Measurements from ENCODE around the gene LUZP2.

Gene LUZP2

GRCh38 chr11:24716403-24716802 is 219.6 kb downstream of the LUZP2 start:
- Histone ChIP-seq H3K4me1 (ENCODE audit: control insufficient read depth in 1 of 2, insufficient read depth in 2 of 2, low read length in 2 of 2) (no peaks in the 10 kb centered on the region), H3K27ac (ENCODE audit: low read length) (no peak overlapping the region), H3K27me3 (ENCODE audit: low read depth, low read length) (no peaks in the 10 kb centered on the region), H3K36me3 (ENCODE audit: control insufficient read depth in 1 of 2, insufficient read depth in 2 of 2, low read length in 2 of 2) (no peaks in the 10 kb centered on the region), H3K9me3 (ENCODE audit: control insufficient read depth in 1 of 2, low read length in 2 of 2) (no peaks in the 10 kb centered on the region), H3K4me3 (ENCODE audit: low read depth in 1 of 2, low read length in 2 of 2) (no peak overlapping the region)

GRCh38 chr11:24723231-24723630 is 226.4 kb downstream of the LUZP2 start:
- Histone ChIP-seq H3K27me3 (ENCODE audit: low read depth, low read length) (no peaks in the 10 kb centered on the region), H3K9me3 (ENCODE audit: control insufficient read depth in 1 of 2, low read length in 2 of 2) (no peaks in the 10 kb centered on the region), H3K27ac (ENCODE audit: low read length) (no peak overlapping the region), H3K36me3 (ENCODE audit: control insufficient read depth in 1 of 2, insufficient read depth in 2 of 2, low read length in 2 of 2) (no peaks in the 10 kb centered on the region), H3K4me1 (ENCODE audit: control insufficient read depth in 1 of 2, insufficient read depth in 2 of 2, low read length in 2 of 2) (no peaks in the 10 kb centered on the region), H3K4me3 (ENCODE audit: low read depth in 1 of 2, low read length in 2 of 2) (no peak overlapping the region)

GRCh38 chr11:24731554-24731953 is 234.7 kb downstream of the LUZP2 start:
- Histone ChIP-seq H3K4me1 (ENCODE audit: control insufficient read depth in 1 of 2, insufficient read depth in 2 of 2, low read length in 2 of 2) (no peaks in the 10 kb centered on the region), H3K4me3 (ENCODE audit: low read depth in 1 of 2, low read length in 2 of 2) (no peak overlapping the region), H3K9me3 (ENCODE audit: control insufficient read depth in 1 of 2, low read length in 2 of 2) (no peaks in the 10 kb centered on the region), H3K27me3 (ENCODE audit: low read depth, low read length) (no peaks in the 10 kb centered on the region), H3K27ac (ENCODE audit: low read length) (no peak overlapping the region), H3K36me3 (ENCODE audit: control insufficient read depth in 1 of 2, insufficient read depth in 2 of 2, low read length in 2 of 2) (no peaks in the 10 kb centered on the region)

GRCh38 chr11:24734742-24735237 is 237.9 kb downstream of the LUZP2 start:
- H3K4me1 ChIP-seq (ENCODE audit: control insufficient read depth in 1 of 2, insufficient read depth in 2 of 2, low read length in 2 of 2), result no peaks in the 10 kb centered on the region
- H3K9me3 ChIP-seq (ENCODE audit: control insufficient read depth in 1 of 2, low read length in 2 of 2), result no peaks in the 10 kb centered on the region
- no peak overlapping the region for H3K4me3 ChIP-seq (ENCODE audit: low read depth in 1 of 2, low read length in 2 of 2)
- H3K27ac ChIP-seq (ENCODE audit: low read length), result no peak overlapping the region
- no peaks in the 10 kb centered on the region for H3K27me3 ChIP-seq (ENCODE audit: low read depth, low read length)
- H3K36me3 ChIP-seq (ENCODE audit: control insufficient read depth in 1 of 2, insufficient read depth in 2 of 2, low read length in 2 of 2), result no peaks in the 10 kb centered on the region

GRCh38 chr11:24738972-24739371 is 242.1 kb downstream of the LUZP2 start:
- H3K9me3 ChIP-seq (ENCODE audit: control insufficient read depth in 1 of 2, low read length in 2 of 2), result no peaks in the 10 kb centered on the region
- H3K4me1 ChIP-seq (ENCODE audit: control insufficient read depth in 1 of 2, insufficient read depth in 2 of 2, low read length in 2 of 2), result no peaks in the 10 kb centered on the region
- no peak overlapping the region for H3K4me3 ChIP-seq (ENCODE audit: low read depth in 1 of 2, low read length in 2 of 2)
- no peaks in the 10 kb centered on the region for H3K27me3 ChIP-seq (ENCODE audit: low read depth, low read length)
- H3K36me3 ChIP-seq (ENCODE audit: control insufficient read depth in 1 of 2, insufficient read depth in 2 of 2, low read length in 2 of 2), result no peaks in the 10 kb centered on the region
- H3K27ac ChIP-seq (ENCODE audit: low read length), result no peak overlapping the region

GRCh38 chr11:24739637-24740036 is 242.8 kb downstream of the LUZP2 start:
- no peaks in the 10 kb centered on the region for H3K9me3 ChIP-seq (ENCODE audit: control insufficient read depth in 1 of 2, low read length in 2 of 2)
- no peaks in the 10 kb centered on the region for H3K27me3 ChIP-seq (ENCODE audit: low read depth, low read length)
- H3K4me1 ChIP-seq (ENCODE audit: control insufficient read depth in 1 of 2, insufficient read depth in 2 of 2, low read length in 2 of 2), result no peaks in the 10 kb centered on the region
- no peak overlapping the region for H3K27ac ChIP-seq (ENCODE audit: low read length)
- H3K36me3 ChIP-seq (ENCODE audit: control insufficient read depth in 1 of 2, insufficient read depth in 2 of 2, low read length in 2 of 2), result no peaks in the 10 kb centered on the region
- no peak overlapping the region for H3K4me3 ChIP-seq (ENCODE audit: low read depth in 1 of 2, low read length in 2 of 2)

GRCh38 chr11:24747275-24748251 is 250.7 kb downstream of the LUZP2 start:
- no peaks in the 10 kb centered on the region for H3K4me1 ChIP-seq (ENCODE audit: control insufficient read depth in 1 of 2, insufficient read depth in 2 of 2, low read length in 2 of 2)
- no peaks in the 10 kb centered on the region for H3K9me3 ChIP-seq (ENCODE audit: control insufficient read depth in 1 of 2, low read length in 2 of 2)
- no peak overlapping the region for H3K27ac ChIP-seq (ENCODE audit: low read length)
- no peak overlapping the region for H3K4me3 ChIP-seq (ENCODE audit: low read depth in 1 of 2, low read length in 2 of 2)
- H3K27me3 ChIP-seq (ENCODE audit: low read depth, low read length), result no peaks in the 10 kb centered on the region
- no peaks in the 10 kb centered on the region for H3K36me3 ChIP-seq (ENCODE audit: control insufficient read depth in 1 of 2, insufficient read depth in 2 of 2, low read length in 2 of 2)

- no peak overlapping the region for H3K27ac ChIP-seq (ENCODE audit: low read length)
- H3K9me3 ChIP-seq (ENCODE audit: control insufficient read depth in 1 of 2, low read length in 2 of 2), result no peaks in the 10 kb centered on the region
- no peaks in the 10 kb centered on the region for H3K27me3 ChIP-seq (ENCODE audit: low read depth, low read length)
- H3K36me3 ChIP-seq (ENCODE audit: control insufficient read depth in 1 of 2, insufficient read depth in 2 of 2, low read length in 2 of 2), result no peaks in the 10 kb centered on the region
- H3K4me3 ChIP-seq (ENCODE audit: low read depth in 1 of 2, low read length in 2 of 2), result no peak overlapping the region
- no peaks in the 10 kb centered on the region for H3K4me1 ChIP-seq (ENCODE audit: control insufficient read depth in 1 of 2, insufficient read depth in 2 of 2, low read length in 2 of 2)
Measured at GRCh38 chr11:24748261-24748660, 251.4 kb downstream of the LUZP2 start.

- Histone ChIP-seq H3K4me3 (ENCODE audit: low read depth in 1 of 2, low read length in 2 of 2) (no peak overlapping the region), H3K27me3 (ENCODE audit: low read depth, low read length) (no peaks in the 10 kb centered on the region), H3K4me1 (ENCODE audit: control insufficient read depth in 1 of 2, insufficient read depth in 2 of 2, low read length in 2 of 2) (no peaks in the 10 kb centered on the region), H3K9me3 (ENCODE audit: control insufficient read depth in 1 of 2, low read length in 2 of 2) (no peaks in the 10 kb centered on the region), H3K36me3 (ENCODE audit: control insufficient read depth in 1 of 2, insufficient read depth in 2 of 2, low read length in 2 of 2) (no peaks in the 10 kb centered on the region), H3K27ac (ENCODE audit: low read length) (no peak overlapping the region)
Measured at GRCh38 chr11:24754406-24754805, 257.6 kb downstream of the LUZP2 start.

GRCh38 chr11:24755260-24755839 is 258.5 kb downstream of the LUZP2 start:
- Histone ChIP-seq H3K4me1 (ENCODE audit: control insufficient read depth in 1 of 2, insufficient read depth in 2 of 2, low read length in 2 of 2) (no peaks in the 10 kb centered on the region), H3K9me3 (ENCODE audit: control insufficient read depth in 1 of 2, low read length in 2 of 2) (no peaks in the 10 kb centered on the region), H3K4me3 (ENCODE audit: low read depth in 1 of 2, low read length in 2 of 2) (no peak overlapping the region), H3K27me3 (ENCODE audit: low read depth, low read length) (no peaks in the 10 kb centered on the region), H3K27ac (ENCODE audit: low read length) (no peak overlapping the region), H3K36me3 (ENCODE audit: control insufficient read depth in 1 of 2, insufficient read depth in 2 of 2, low read length in 2 of 2) (no peaks in the 10 kb centered on the region)

- no peaks in the 10 kb centered on the region for H3K36me3 ChIP-seq (ENCODE audit: control insufficient read depth in 1 of 2, insufficient read depth in 2 of 2, low read length in 2 of 2)
- no peak overlapping the region for H3K27ac ChIP-seq (ENCODE audit: low read length)
- H3K9me3 ChIP-seq (ENCODE audit: control insufficient read depth in 1 of 2, low read length in 2 of 2), result no peaks in the 10 kb centered on the region
- H3K4me1 ChIP-seq (ENCODE audit: control insufficient read depth in 1 of 2, insufficient read depth in 2 of 2, low read length in 2 of 2), result no peaks in the 10 kb centered on the region
- no peaks in the 10 kb centered on the region for H3K27me3 ChIP-seq (ENCODE audit: low read depth, low read length)
- H3K4me3 ChIP-seq (ENCODE audit: low read depth in 1 of 2, low read length in 2 of 2), result no peak overlapping the region
Measured at GRCh38 chr11:24759742-24760141, 262.9 kb downstream of the LUZP2 start.

Data from muscle layer of duodenum (tissue), 2 donors.